Measurements from ENCODE around the gene GSC2. TPM values are rescaled to one million over a fixed set of nuclear protein-coding genes. Genes with fewer than 3 reads are reported as not detected.

Gene GSC2
- polyA plus RNA-seq, 3 donors = not detected

DNA sequence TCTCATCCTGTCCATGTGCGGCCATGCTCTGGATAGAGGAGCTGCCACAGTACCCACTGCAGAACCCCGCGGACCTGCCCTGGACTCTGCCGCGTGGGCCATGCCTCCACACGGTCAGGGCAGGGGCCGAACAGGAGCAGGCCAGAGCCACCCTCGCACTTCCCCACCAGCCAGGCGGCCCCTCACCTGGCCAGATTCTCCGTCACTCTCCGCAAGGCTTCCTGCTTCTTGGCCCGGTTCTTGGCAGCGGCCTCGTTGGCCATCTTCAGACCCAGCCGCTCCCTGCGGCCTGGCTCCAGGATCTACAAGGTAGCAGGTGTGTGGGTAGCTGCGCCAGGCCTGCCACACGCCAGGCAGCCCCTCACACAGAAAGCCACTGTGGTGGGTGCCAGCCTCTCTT is 15.2 kb downstream of the GSC2 start:
- Mint-ChIP-seq H3K9me3 (no peaks in the 10 kb centered on the region), H3K4me1 (no peaks in the 10 kb centered on the region), H3K27me3 (ENCODE audit: low read depth in 3 of 3) (peaks cover 0 to 3% (median under 1%) of the 10 kb centered on the region in 3 donors), H3K27ac (peak overlapping the region in 1 of 7 donors; percentile 65), H3K4me3 (no peak overlapping the region), H3K36me3 (peaks cover 76 to 87% of the 10 kb centered on the region in 2 donors)
- Histone ChIP-seq H3K9me3 (replicated peaks in 1 of 2; ENCODE audit: control insufficient read depth in 1 of 2, insufficient read depth in 1 of 2, low read length in 2 of 2) (no peaks in the 10 kb centered on the region), H3K4me3 (replicated peaks in 1 of 3; ENCODE audit: low read depth in 2 of 3, low read length in 3 of 3) (no peak overlapping the region), H3K27me3 (ENCODE audit: control insufficient read depth in 2 of 2, insufficient read depth in 2 of 2, low read length in 2 of 2) (no peaks in the 10 kb centered on the region), H3K36me3 (replicated peaks in 1 of 2; ENCODE audit: control insufficient read depth in 1 of 2, insufficient read depth in 2 of 2, low read length in 2 of 2) (peaks cover 83 to 90% of the 10 kb centered on the region in 2 donors), H4K20me1 (ENCODE audit: insufficient read depth, low read length) (no peaks in the 10 kb centered on the region), H3K79me2 (ENCODE audit: insufficient read depth, low read length) (no peaks in the 10 kb centered on the region), H3K27ac (ENCODE audit: low read depth in 1 of 2, low read length in 2 of 2) (no peak overlapping the region), H3K4me1 (ENCODE audit: control insufficient read depth in 1 of 2, insufficient read depth in 2 of 2, low read length in 2 of 2) (no peaks in the 10 kb centered on the region), H2AFZ (ENCODE audit: insufficient read depth, low read depth, low read length, poor library complexity, severe bottlenecking) (no peak overlapping the region), H3K4me2 (replicated peaks; ENCODE audit: extremely low read depth, low read length, poor library complexity, severe bottlenecking) (no peak overlapping the region), H3K9ac (ENCODE audit: insufficient read depth, low read length, poor library complexity, severe bottlenecking) (no peak overlapping the region)
- WGBS (ENCODE audit: insufficient coverage) = 94% methylated on average over 9 of the region's 18 CpGs
- DNase-seq = no peak
- TF ChIP-seq, protein P1, sequence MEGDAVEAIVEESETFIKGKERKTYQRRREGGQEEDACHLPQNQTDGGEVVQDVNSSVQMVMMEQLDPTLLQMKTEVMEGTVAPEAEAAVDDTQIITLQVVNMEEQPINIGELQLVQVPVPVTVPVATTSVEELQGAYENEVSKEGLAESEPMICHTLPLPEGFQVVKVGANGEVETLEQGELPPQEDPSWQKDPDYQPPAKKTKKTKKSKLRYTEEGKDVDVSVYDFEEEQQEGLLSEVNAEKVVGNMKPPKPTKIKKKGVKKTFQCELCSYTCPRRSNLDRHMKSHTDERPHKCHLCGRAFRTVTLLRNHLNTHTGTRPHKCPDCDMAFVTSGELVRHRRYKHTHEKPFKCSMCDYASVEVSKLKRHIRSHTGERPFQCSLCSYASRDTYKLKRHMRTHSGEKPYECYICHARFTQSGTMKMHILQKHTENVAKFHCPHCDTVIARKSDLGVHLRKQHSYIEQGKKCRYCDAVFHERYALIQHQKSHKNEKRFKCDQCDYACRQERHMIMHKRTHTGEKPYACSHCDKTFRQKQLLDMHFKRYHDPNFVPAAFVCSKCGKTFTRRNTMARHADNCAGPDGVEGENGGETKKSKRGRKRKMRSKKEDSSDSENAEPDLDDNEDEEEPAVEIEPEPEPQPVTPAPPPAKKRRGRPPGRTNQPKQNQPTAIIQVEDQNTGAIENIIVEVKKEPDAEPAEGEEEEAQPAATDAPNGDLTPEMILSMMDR (IDR thresholded peaks at IDR 0.05) = no peak
- intact Hi-C loops (cut with micrococcal nuclease) = no loop called here

DNA sequence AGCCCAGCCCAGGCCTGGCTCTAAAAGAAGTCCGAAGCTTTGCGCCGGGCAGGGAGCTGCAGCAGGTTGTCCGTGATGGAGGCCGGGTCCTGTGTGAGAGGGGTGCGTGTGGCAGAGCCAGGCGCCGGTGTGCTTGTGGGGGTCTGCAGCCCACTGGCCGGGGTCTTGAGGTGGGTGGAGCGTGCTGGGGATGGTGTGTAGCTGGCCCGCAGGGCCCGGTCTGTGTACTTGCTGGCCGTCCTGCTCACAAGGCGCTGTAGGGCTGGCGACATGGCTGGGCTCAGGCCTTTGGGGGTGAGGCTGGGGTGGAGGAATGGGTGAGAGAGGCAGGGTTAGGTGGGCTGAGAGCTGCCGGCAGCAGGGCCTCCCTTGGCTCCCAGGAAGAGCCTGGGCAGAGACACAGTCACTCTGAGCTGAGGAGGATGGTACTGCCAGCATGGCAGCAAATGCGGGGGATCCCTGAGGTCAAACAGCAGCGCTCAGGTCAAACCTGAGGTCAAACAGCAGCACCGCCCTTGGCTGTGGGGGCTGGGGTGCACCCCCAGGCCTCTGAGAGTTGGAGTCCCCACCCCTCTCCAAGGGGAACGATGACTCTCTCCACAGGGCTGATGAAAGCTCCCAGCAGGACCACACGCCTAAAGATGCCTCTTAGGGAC is 15.8 kb downstream of the GSC2 start:
- TF ChIP-seq, protein P1 (IDR thresholded peaks at IDR 0.05) = no peak
- Mint-ChIP-seq H3K4me3 (no peak overlapping the region), H3K9me3 (no peaks in the 10 kb centered on the region), H3K4me1 (no peaks in the 10 kb centered on the region), H3K27ac (peak overlapping the region in 4 of 7 donors; percentile 10 to 71 (median 62)), H3K36me3 (peaks cover 70 to 82% of the 10 kb centered on the region in 2 donors), H3K27me3 (ENCODE audit: low read depth in 3 of 3) (peaks cover 0 to 4% (median 3%) of the 10 kb centered on the region in 3 donors)
- 89% methylated on average over 10 of the region's 21 CpGs for WGBS (ENCODE audit: insufficient coverage)
- H4K20me1 ChIP-seq (ENCODE audit: insufficient read depth, low read length) = no peaks in the 10 kb centered on the region
- no peaks in the 10 kb centered on the region for H3K4me1 ChIP-seq (ENCODE audit: control insufficient read depth in 1 of 2, insufficient read depth in 2 of 2, low read length in 2 of 2)
- no peaks in the 10 kb centered on the region for H3K9me3 ChIP-seq (replicated peaks in 1 of 2; ENCODE audit: control insufficient read depth in 1 of 2, insufficient read depth in 1 of 2, low read length in 2 of 2)
- H3K4me3 ChIP-seq (replicated peaks in 1 of 3; ENCODE audit: low read depth in 2 of 3, low read length in 3 of 3) = no peak overlapping the region
- DNase-seq = no peak
- no peak overlapping the region for H3K4me2 ChIP-seq (replicated peaks; ENCODE audit: extremely low read depth, low read length, poor library complexity, severe bottlenecking)
- H3K79me2 ChIP-seq (ENCODE audit: insufficient read depth, low read length) = no peaks in the 10 kb centered on the region
- intact Hi-C loops (cut with micrococcal nuclease) = no loop called here
- H3K9ac ChIP-seq (ENCODE audit: insufficient read depth, low read length, poor library complexity, severe bottlenecking) = no peak overlapping the region
- peaks cover 77 to 85% of the 10 kb centered on the region in 2 donors for H3K36me3 ChIP-seq (replicated peaks in 1 of 2; ENCODE audit: control insufficient read depth in 1 of 2, insufficient read depth in 2 of 2, low read length in 2 of 2)
- H2AFZ ChIP-seq (ENCODE audit: insufficient read depth, low read depth, low read length, poor library complexity, severe bottlenecking) = no peak overlapping the region
- H3K27ac ChIP-seq (ENCODE audit: low read depth in 1 of 2, low read length in 2 of 2) = no peak overlapping the region
- H3K27me3 ChIP-seq (ENCODE audit: control insufficient read depth in 2 of 2, insufficient read depth in 2 of 2, low read length in 2 of 2) = no peaks in the 10 kb centered on the region
